Kidney (tissue), 14 donors: ENCODE data around the gene MCAM. TPM values are rescaled to one million over a fixed set of nuclear protein-coding genes. Genes with fewer than 3 reads are reported as not detected.

Experiments
- DNase-seq, 5 donors: peaks; one replicate each; pipeline ENCODE4 v3.0.0-alpha.2; 2013 to 2020
- FAIRE-seq: peaks from 2 replicates; lab custom pipeline; 2012; peaks lifted over from hg19 to GRCh38; lab: Jason Lieb, UNC
- H3K27ac ChIP-seq, 2 donors: one replicate each; pipeline ENCODE4 v1.7.0; 2013; ENCODE audit warnings: low read depth in 2 of 2, low read length in 2 of 2, inconsistent platforms in 1 of 2
- H3K27me3 ChIP-seq: one replicate; pipeline ENCODE4 v1.7.1; 2013; ENCODE audit warnings: low read length, inconsistent platforms; ENCODE audit not compliant: control insufficient read depth, insufficient read depth
- H3K36me3 ChIP-seq, 3 donors: one replicate each; pipeline versions ENCODE4 v1.7.0 to v1.7.1; 2013; ENCODE audit warnings: low read length in 3 of 3, control low read depth in 1 of 3, inconsistent platforms in 1 of 3; ENCODE audit not compliant: insufficient read depth in 3 of 3, control insufficient read depth in 2 of 3
- H3K4me1 ChIP-seq, 3 donors: one replicate each; pipeline versions ENCODE4 v1.7.0 to v1.7.1; 2013; ENCODE audit warnings: low read length in 3 of 3, inconsistent platforms in 1 of 3, low read depth in 1 of 3; ENCODE audit not compliant: control insufficient read depth in 2 of 3, insufficient read depth in 2 of 3
- H3K4me3 ChIP-seq, 3 donors: one replicate each; pipeline versions ENCODE4 v1.7.0 to v1.8.1; 2013; ENCODE audit warnings: low read length in 3 of 3, control low read depth in 1 of 3, inconsistent platforms in 1 of 3
- H3K9ac ChIP-seq, 3 donors: one replicate each; pipeline versions ENCODE4 v1.7.0 to v1.7.1; 2013; ENCODE audit warnings: low read length in 3 of 3, control low read depth in 1 of 3, inconsistent platforms in 1 of 3
- H3K9me3 ChIP-seq, 3 donors: one replicate each; pipeline versions ENCODE4 v1.7.0 to v1.7.1; 2013; ENCODE audit warnings: low read length in 3 of 3, control low read depth in 1 of 3, inconsistent platforms in 1 of 3; ENCODE audit not compliant: control insufficient read depth in 2 of 3, insufficient read depth in 1 of 3
- intact Hi-C: fragments of 100-400 bp; cut with DNase I; formaldehyde crosslinking; loops from one replicate; pipeline ENCODE4 v1.11.1; 2022
- polyA plus RNA-seq: library from polyadenylated mRNA; stranded (reverse); fragments of 350-450 nt; fragmentation: Illumina TruSeq; extraction: RNeasy Lipid Tissue Mini Kit (QIAGEN cat#74804); gene quantifications from one replicate; pipeline ENCODE4 v1.2.3, GENCODE V29; 2014; ENCODE audit warnings: low read depth, low replicate concordance; ENCODE audit not compliant: insufficient read depth
- total RNA-seq: library from RNA; stranded (reverse); fragmentation: NEBNext Ultra II Directional; extraction: Animal tissue kit (Norgen Biotek cat#: 25700); gene quantifications from one replicate; pipeline ENCODE4 v1.2.1, GENCODE V29; 2021
- TF ChIP-seq, protein P1 (sequence below): IDR thresholded peaks from 3 replicates; pipeline ENCODE4 v1.5.1; 2012; ENCODE audit warnings: mild to moderate bottlenecking, moderate library complexity, borderline replicate concordance; ENCODE audit not compliant: insufficient read depth; ENCODE audit errors: extremely low read depth
- donor health status: control.
- donor health status: control.
- donor health status: control.
- donor health status: control.
- donor health status: control.
- donor health status: DM: yes; HTN: yes; CAD: no.
- donor health status: Normal renal cell carcinoma (clear cell type).

Gene MCAM
- total and polyA plus RNA-seq, 2 donors from 2014 or later, result 42.1 to 137 TPM

DNA sequence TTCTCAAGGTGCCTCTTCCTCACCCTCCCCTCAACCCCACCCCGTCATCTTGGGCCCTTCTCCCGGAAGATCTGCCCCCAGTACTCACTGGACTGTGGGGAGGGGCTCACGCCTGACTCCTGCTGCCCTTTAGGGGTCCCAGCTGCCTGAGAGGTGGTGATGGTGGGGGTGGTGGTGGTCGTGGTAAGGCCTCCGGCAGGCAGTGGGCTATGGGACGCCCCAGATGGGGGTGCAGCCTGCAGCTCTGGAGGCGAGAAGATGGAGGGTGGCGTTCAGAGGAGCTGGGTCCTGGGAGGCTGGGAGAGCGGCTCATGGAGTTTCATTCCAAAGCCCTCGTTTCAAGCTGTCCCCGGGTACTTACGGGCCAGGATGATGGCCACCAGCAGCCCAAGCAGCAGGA is 28.8 kb upstream of the MCAM start:
- DNase-seq (peak in 1 of 5 donors; percentile 60), FAIRE-seq (no peak)
- Histone ChIP-seq H3K27ac (no peak overlapping the region), H3K27me3 (no peaks in the 10 kb centered on the region), H3K4me3 (no peak overlapping the region), H3K36me3 (no peaks in the 10 kb centered on the region), H3K9me3 (no peaks in the 10 kb centered on the region), H3K9ac (no peak overlapping the region), H3K4me1 (peaks cover 0 to 6% (median 0%) of the 10 kb centered on the region in 3 donors)
- TF ChIP-seq, protein P1, sequence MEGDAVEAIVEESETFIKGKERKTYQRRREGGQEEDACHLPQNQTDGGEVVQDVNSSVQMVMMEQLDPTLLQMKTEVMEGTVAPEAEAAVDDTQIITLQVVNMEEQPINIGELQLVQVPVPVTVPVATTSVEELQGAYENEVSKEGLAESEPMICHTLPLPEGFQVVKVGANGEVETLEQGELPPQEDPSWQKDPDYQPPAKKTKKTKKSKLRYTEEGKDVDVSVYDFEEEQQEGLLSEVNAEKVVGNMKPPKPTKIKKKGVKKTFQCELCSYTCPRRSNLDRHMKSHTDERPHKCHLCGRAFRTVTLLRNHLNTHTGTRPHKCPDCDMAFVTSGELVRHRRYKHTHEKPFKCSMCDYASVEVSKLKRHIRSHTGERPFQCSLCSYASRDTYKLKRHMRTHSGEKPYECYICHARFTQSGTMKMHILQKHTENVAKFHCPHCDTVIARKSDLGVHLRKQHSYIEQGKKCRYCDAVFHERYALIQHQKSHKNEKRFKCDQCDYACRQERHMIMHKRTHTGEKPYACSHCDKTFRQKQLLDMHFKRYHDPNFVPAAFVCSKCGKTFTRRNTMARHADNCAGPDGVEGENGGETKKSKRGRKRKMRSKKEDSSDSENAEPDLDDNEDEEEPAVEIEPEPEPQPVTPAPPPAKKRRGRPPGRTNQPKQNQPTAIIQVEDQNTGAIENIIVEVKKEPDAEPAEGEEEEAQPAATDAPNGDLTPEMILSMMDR, result no peak
- intact Hi-C loops, result no loop called here

DNA sequence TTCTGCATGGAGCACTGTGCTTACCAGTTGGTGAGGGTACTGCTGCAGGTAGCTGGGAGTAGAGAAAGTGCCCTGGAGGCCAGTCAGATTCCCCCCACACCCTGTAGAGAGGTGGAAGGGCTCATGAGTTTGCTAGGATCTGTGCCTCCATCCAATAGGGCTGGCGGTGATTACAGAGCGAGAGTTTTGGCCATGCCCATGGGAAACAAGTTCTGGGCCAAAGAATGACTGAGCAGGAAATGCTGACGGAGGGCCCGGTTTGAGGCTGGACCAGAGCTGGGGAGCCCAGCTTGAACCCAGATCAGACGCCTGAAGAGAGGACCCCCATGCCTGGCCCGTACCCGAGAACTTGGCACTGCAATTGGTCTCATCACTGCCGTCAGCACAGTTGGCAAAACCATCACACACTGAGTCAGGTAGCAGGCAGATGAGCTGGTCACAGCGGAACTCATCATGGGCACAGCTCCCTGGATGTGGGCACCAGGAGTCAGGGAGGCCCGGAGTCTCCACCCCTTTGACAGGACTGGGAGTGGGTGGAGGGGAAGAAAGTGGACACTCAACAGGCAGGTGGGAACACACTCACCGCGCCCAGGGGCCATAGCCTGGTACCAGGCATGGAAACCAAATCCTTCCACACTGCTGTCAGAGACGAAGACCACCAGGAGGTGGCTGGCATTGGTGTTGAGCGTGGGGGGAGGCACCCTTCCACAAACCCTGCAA is 27.5 kb upstream of the MCAM start:
- no peaks in the 10 kb centered on the region for H3K9me3 ChIP-seq
- H3K27ac ChIP-seq, result no peak overlapping the region
- no peaks in the 10 kb centered on the region for H3K27me3 ChIP-seq
- no peaks in the 10 kb centered on the region for H3K36me3 ChIP-seq
- H3K4me3 ChIP-seq, result no peak overlapping the region
- peaks cover 0 to 8% (median 0%) of the 10 kb centered on the region in 3 donors for H3K4me1 ChIP-seq
- FAIRE-seq (no peak), DNase-seq (peak in 1 of 5 donors; percentile 66)
- no peak overlapping the region for H3K9ac ChIP-seq
- intact Hi-C loops, result no loop called here
- TF ChIP-seq, protein P1, result no peak

DNA sequence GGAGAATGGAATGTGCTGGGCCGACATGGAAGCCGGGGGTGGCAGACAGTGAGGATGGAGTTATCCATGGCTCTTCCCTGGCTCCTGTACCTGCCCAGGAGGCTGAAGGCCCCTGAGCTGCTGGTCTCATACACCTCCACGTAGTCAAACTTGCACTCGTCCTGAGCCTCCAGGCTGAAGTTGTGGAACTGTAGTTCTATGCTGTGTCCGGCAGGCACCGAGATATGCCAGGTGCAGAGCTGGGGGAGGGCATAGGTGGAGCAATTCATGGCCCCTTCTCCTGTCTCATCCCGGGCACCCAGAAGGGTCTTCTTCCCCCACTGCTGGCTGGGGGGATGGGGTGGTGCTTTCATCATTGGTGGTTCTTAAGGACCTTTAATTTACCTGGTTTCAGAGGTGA is 26.8 kb upstream of the MCAM start:
- no peak for FAIRE-seq
- intact Hi-C loops, result no loop called here
- peak in 1 of 5 donors; percentile 46 for DNase-seq
- Histone ChIP-seq H3K4me3 (no peak overlapping the region), H3K9me3 (no peaks in the 10 kb centered on the region), H3K4me1 (peaks cover 0 to 14% (median 2%) of the 10 kb centered on the region in 3 donors), H3K9ac (no peak overlapping the region), H3K36me3 (no peaks in the 10 kb centered on the region), H3K27me3 (no peaks in the 10 kb centered on the region), H3K27ac (no peak overlapping the region)
- TF ChIP-seq, protein P1, result no peak
